Placental epithelial cell (primary cell): ENCODE measurements around the gene CAMK1G. TPM values are rescaled to one million over a fixed set of nuclear protein-coding genes. Genes with fewer than 3 reads are reported as not detected.

Experiments
- total RNA-seq: library from RNA; depleted of rRNA; stranded (reverse); fragments of >200 nt; gene quantifications from 2 replicates; pipeline ENCODE4 v1.2.3, GENCODE V29; 2012

The CAMK1G gene
- total RNA-seq, result 0.39 TPM in 1 of 2 replicates, not detected in the other

DNA sequence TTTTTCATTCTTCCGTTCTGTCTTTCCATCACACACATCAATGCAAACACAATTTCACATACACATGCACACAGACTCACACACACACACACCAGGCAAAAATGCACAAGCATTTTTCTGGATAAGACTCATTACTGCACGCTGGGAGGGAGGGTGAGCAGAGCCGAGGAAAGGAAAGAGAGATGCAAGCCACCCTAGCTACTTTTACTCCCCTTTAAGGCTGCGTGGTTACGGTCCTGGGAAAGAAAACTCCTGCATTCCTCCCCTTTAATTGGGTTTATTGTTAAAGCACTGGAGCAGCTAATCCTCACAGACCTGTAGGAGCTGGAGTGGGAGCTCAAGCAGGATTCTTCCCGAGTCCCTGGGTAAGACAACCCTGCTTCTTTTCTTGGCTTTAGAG is at the start of gene CAMK1G:
Gene CAMK1G, plus strand, starts transcription at position 307 of the 400 bp plus-strand sequence. CDS start 11,270 bp downstream, outside the sequence.

DNA sequence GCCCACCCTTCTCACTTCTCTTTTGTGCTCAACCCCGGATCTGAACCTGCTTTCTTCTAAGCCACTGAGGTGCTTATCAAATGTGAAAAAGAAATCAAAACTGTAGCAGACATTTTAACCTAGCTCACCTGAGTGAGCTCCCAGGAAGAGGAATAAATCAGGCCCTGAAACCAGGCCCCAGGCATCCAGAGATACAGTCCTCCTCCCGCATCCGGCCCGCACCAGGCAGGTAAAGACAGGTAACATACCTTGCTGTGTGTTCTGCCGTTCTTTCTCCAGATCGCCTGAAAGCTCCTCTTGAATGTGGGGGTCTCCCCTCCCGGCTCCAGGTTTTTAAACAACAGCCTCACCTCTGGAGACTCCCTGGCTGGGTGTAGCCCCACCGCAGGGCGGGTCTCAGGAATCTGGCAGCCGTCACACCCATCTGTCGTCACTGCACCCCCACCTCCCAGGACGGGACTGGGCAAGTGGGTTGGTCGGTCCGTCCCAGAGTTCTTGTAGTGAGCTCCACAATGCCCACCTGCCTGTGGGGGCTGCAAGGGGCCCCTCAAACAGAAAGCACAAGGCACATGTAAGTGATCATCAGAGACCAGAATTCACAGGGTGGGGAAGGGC is 68.7 kb downstream of the CAMK1G start, which contains the start of gene LAMB3:
Gene LAMB3, minus strand, starts transcription at position 305 of the 615 bp plus-strand sequence. CDS start 1,481 bp downstream, outside the sequence.

Other genes with a start within 250 kb of the CAMK1G start
- 218 and 906 TPM in 2 replicates for gene LAMB3, start 68.7 kb downstream of the CAMK1G start, total RNA-seq
- 0.43 and 5.1 TPM in 2 replicates for gene G0S2, start 91.7 kb downstream of the CAMK1G start, total RNA-seq
- gene HSD11B1, start 121.1 kb downstream of the CAMK1G start, total RNA-seq, result 0.22 TPM in 1 of 2 replicates, not detected in the other
- 0.22 and 0.39 TPM in 2 replicates for gene TRAF3IP3, start 172.3 kb downstream of the CAMK1G start, total RNA-seq
- gene C1orf74, start 200.8 kb downstream of the CAMK1G start, total RNA-seq, result 4.7 and 5.3 TPM in 2 replicates
- gene IRF6, start 222.4 kb downstream of the CAMK1G start, total RNA-seq, result 28.7 and 37.1 TPM in 2 replicates
- gene UTP25, start 244.3 kb downstream of the CAMK1G start, total RNA-seq, result 6.3 and 7.9 TPM in 2 replicates